Measurements from ENCODE around the gene TMPRSS3.
A peak's percentile ranks its signal among the peaks of the same experiment; 100 is the strongest.

TMPRSS3 gene

GRCh38 chr21:42438316-42439205 lies 42.7 kb upstream of the TMPRSS3 start:
- H3K36me3 ChIP-seq: no peaks in the 10 kb centered on the region
- H3K4me2 ChIP-seq: peak overlapping the region; percentile 48; the same call in 1 of the 2 replicates
- H3K4me3 ChIP-seq: no peak overlapping the region
- no peak overlapping the region for H3K9ac ChIP-seq
- no peaks in the 10 kb centered on the region for H4K20me1 ChIP-seq
- H3K27ac ChIP-seq: no peak overlapping the region
- H3K27me3 ChIP-seq: no peaks in the 10 kb centered on the region
- H3K4me1 ChIP-seq: peaks cover 14% of the 10 kb centered on the region
- H3K9me3 ChIP-seq: peaks cover 8% of the 10 kb centered on the region; the same call in 1 of the 2 replicates
- no peak for TF ChIP-seq Cebpa-rat (IDR thresholded peaks at IDR 0.05)

GRCh38 chr21:42437786-42438185 lies 41.9 kb upstream of the TMPRSS3 start:
- peaks cover 16% of the 10 kb centered on the region for H3K9me3 ChIP-seq
- H4K20me1 ChIP-seq: no peaks in the 10 kb centered on the region
- TF ChIP-seq Cebpa-rat (IDR thresholded peaks at IDR 0.05): no peak
- no peak overlapping the region for H3K4me3 ChIP-seq
- no peak overlapping the region for H3K27ac ChIP-seq
- H3K36me3 ChIP-seq: no peaks in the 10 kb centered on the region
- no peaks in the 10 kb centered on the region for H3K27me3 ChIP-seq
- H3K4me1 ChIP-seq: peaks cover 14% of the 10 kb centered on the region
- no peak overlapping the region for H3K4me2 ChIP-seq
- no peak overlapping the region for H3K9ac ChIP-seq

DNA sequence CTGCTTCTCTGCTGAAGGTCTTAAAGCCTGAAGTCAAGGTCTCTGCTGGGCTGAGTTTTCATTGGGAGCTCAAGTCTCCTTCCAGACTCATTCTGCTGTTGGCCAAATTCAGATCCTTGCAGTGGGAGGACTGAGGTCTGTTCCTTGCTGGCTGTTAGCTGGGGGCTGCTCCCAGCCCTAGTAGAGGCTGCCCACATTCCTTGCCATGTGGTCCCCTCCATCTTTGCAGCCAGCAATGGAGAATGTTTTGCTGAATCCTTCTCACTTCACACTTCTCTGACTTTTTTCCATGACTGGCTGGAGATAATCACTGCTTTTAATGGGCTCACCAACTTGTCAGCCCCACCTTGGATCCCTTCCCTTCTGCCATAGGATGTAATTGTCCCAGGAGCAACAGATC lies 41.1 kb upstream of the TMPRSS3 start:
- no peaks in the 10 kb centered on the region for H3K27me3 ChIP-seq
- no peak for TF ChIP-seq Cebpa-rat (IDR thresholded peaks at IDR 0.05)
- no peaks in the 10 kb centered on the region for H4K20me1 ChIP-seq
- H3K4me2 ChIP-seq: no peak overlapping the region
- H3K4me1 ChIP-seq: peaks cover 14% of the 10 kb centered on the region
- no peak overlapping the region for H3K27ac ChIP-seq
- peaks cover 25% of the 10 kb centered on the region for H3K9me3 ChIP-seq
- H3K4me3 ChIP-seq: no peak overlapping the region
- no peak overlapping the region for H3K9ac ChIP-seq
- no peaks in the 10 kb centered on the region for H3K36me3 ChIP-seq

DNA sequence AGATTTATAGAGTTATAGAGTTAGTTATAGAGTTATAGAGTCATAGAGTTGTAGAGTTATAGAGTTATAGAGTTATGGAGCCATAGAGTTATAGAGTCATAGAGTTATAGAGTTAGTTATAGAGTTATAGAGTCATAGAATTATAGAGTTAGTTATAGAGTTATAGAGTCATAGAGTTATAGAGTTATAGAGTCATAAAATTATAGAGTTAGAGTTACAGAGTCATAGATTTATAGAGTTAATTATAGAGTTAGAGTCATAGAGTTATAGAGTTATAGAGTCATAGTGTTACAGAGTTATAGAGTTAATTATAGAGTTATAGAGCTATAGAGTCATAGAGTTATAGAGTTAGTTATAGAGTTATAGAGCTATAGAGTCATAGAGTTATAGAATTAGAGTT lies 40.0 kb upstream of the TMPRSS3 start:
- Histone ChIP-seq H3K4me2 (no peak overlapping the region), H4K20me1 (no peaks in the 10 kb centered on the region), H3K9ac (no peak overlapping the region), H3K4me1 (peaks cover 19% of the 10 kb centered on the region), H3K27ac (no peak overlapping the region), H3K36me3 (no peaks in the 10 kb centered on the region), H3K27me3 (no peaks in the 10 kb centered on the region), H3K4me3 (no peak overlapping the region), H3K9me3 (peaks cover 29% of the 10 kb centered on the region)
- no peak for TF ChIP-seq Cebpa-rat (IDR thresholded peaks at IDR 0.05)

- no peak overlapping the region for H3K9ac ChIP-seq
- TF ChIP-seq Cebpa-rat (IDR thresholded peaks at IDR 0.05): no peak
- peaks cover 21% of the 10 kb centered on the region for H3K4me1 ChIP-seq
- no peak overlapping the region for H3K4me2 ChIP-seq
- H3K36me3 ChIP-seq: no peaks in the 10 kb centered on the region
- H3K9me3 ChIP-seq: peaks cover 29% of the 10 kb centered on the region
- no peak overlapping the region for H3K27ac ChIP-seq
- H4K20me1 ChIP-seq: no peaks in the 10 kb centered on the region
- no peaks in the 10 kb centered on the region for H3K27me3 ChIP-seq
- no peak overlapping the region for H3K4me3 ChIP-seq
Measured at GRCh38 chr21:42435401-42435800, 39.5 kb upstream of the TMPRSS3 start.

GRCh38 chr21:42434884-42435283 lies 39.0 kb upstream of the TMPRSS3 start:
- Histone ChIP-seq H3K4me2 (no peak overlapping the region), H3K9me3 (peaks cover 29% of the 10 kb centered on the region)
- no peak for TF ChIP-seq Cebpa-rat (IDR thresholded peaks at IDR 0.05)

GRCh38 chr21:42433946-42434551 lies 38.2 kb upstream of the TMPRSS3 start:
- H4K20me1 ChIP-seq: no peaks in the 10 kb centered on the region
- no peak overlapping the region for H3K9ac ChIP-seq
- H3K9me3 ChIP-seq: peaks cover 29% of the 10 kb centered on the region
- no peak overlapping the region for H3K4me3 ChIP-seq
- H3K4me1 ChIP-seq: peaks cover 9% of the 10 kb centered on the region; the same call in 1 of the 2 replicates
- no peak overlapping the region for H3K4me2 ChIP-seq
- H3K36me3 ChIP-seq: no peaks in the 10 kb centered on the region
- no peak for TF ChIP-seq Cebpa-rat (IDR thresholded peaks at IDR 0.05)
- no peaks in the 10 kb centered on the region for H3K27me3 ChIP-seq
- no peak overlapping the region for H3K27ac ChIP-seq

More at GRCh38 chr21:42434884-42435283, 39.0 kb upstream of the TMPRSS3 start:
- peaks cover 17% of the 10 kb centered on the region for H3K4me1 ChIP-seq
- H3K36me3 ChIP-seq: no peaks in the 10 kb centered on the region
- H3K4me3 ChIP-seq: no peak overlapping the region
- no peaks in the 10 kb centered on the region for H3K27me3 ChIP-seq
- H3K27ac ChIP-seq: no peak overlapping the region
- H4K20me1 ChIP-seq: no peaks in the 10 kb centered on the region
- H3K9ac ChIP-seq: no peak overlapping the region

- Histone ChIP-seq H3K9ac (no peak overlapping the region), H4K20me1 (no peaks in the 10 kb centered on the region), H3K9me3 (peaks cover 29% of the 10 kb centered on the region), H3K4me3 (no peak overlapping the region), H3K4me2 (no peak overlapping the region), H3K27ac (no peak overlapping the region), H3K4me1 (peaks cover 10% of the 10 kb centered on the region), H3K36me3 (no peaks in the 10 kb centered on the region), H3K27me3 (no peaks in the 10 kb centered on the region)
- no peak for TF ChIP-seq Cebpa-rat (IDR thresholded peaks at IDR 0.05)
Measured at GRCh38 chr21:42432695-42433094, 36.8 kb upstream of the TMPRSS3 start.

GRCh38 chr21:42431196-42431595 lies 35.3 kb upstream of the TMPRSS3 start:
- no peaks in the 10 kb centered on the region for H3K36me3 ChIP-seq
- peaks cover 22% of the 10 kb centered on the region for H3K9me3 ChIP-seq
- H3K27ac ChIP-seq: no peak overlapping the region
- H3K27me3 ChIP-seq: no peaks in the 10 kb centered on the region
- no peak overlapping the region for H3K4me3 ChIP-seq
- no peaks in the 10 kb centered on the region for H4K20me1 ChIP-seq
- H3K4me2 ChIP-seq: no peak overlapping the region
- no peak for TF ChIP-seq Cebpa-rat (IDR thresholded peaks at IDR 0.05)
- no peak overlapping the region for H3K9ac ChIP-seq
- peaks cover 25% of the 10 kb centered on the region for H3K4me1 ChIP-seq

DNA sequence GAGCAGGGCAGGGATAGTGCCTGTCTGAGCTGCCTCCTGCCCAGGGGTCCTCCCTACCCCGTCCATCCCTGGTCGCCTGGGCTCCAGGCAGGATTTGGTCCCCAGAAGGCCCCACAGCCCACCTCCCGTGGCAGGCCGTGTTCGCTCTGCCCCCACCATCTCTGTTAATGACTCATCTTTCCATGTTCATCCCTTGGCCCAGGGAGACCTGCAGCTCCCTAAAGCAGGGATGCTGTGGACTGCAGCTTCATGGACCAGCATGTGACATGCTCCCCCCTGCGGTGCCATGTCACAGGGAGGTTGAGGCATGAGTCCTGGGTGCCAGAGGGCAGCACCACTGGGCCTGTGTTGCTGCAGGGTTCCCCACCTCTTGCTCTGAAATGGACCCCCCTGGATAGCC lies 34.7 kb upstream of the TMPRSS3 start:
- Histone ChIP-seq H3K36me3 (no peaks in the 10 kb centered on the region), H3K9ac (no peak overlapping the region), H3K9me3 (peaks cover 22% of the 10 kb centered on the region), H3K27ac (no peak overlapping the region), H3K4me1 (peaks cover 32% of the 10 kb centered on the region), H3K27me3 (no peaks in the 10 kb centered on the region), H4K20me1 (no peaks in the 10 kb centered on the region), H3K4me2 (no peak overlapping the region), H3K4me3 (no peak overlapping the region)
- TF ChIP-seq Cebpa-rat (IDR thresholded peaks at IDR 0.05): no peak
